GM21619 (cell line): ENCODE results near the gene ESD.
"Not testable (repeated sequence)": the region's sequence is repeated elsewhere in the genome, so short reads cannot be mapped to it uniquely, and the experiment has no call there.

Experiments used
- ATAC-seq: cut with Tn5 transposase; IDR thresholded peaks from one replicate; pipeline ENCODE4 v1.9.1; 2021; ENCODE audit not compliant: unreplicated experiment

Gene ESD, protein sequence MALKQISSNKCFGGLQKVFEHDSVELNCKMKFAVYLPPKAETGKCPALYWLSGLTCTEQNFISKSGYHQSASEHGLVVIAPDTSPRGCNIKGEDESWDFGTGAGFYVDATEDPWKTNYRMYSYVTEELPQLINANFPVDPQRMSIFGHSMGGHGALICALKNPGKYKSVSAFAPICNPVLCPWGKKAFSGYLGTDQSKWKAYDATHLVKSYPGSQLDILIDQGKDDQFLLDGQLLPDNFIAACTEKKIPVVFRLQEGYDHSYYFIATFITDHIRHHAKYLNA

DNA sequence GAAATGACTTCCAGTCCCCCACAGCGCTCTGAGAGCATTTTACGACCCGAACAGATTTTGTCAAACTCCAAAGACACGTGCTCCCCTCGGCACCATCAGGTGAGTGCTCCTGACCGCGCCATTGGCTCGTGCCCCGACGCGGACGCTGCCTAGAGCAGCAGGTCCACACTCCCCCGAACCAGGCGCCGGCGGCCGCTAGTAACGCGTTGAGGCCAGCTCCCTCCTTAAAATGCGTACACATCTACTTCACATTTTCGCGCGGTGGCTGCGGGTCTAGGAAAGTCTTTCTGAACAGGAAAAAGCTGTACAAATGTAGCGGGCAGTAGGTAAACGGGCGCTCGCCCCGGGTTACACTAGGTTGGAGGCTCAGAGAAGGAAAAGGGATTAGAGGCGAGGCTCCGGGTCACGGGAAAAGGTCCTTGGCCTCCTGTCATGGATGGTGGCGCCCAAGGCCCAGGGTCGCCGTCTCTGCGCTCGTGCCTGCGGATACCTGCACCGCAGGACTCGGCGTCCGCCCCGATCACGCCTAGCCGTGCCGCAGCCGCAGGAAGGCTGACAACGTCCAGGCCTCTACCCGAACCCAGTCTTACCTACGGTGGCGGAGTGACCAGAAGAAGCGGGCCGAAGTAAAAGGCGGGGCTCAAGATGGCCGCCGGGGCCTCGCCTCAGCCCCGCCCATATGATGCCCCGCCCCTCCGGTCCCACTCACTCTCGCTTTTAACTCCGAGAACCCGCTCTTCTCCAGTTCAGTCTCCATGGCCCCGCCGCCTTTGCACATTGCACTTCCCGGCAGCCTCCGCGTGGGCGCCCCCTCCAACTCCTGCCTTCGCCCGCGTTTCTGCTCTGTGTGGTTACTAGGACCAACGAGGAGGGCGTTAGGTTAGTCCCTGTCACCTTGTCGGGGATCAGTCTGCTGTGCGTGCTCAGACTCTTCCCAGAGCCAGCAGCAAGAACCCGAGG lies at the start of gene ESD:
Gene ESD (minus strand): TSS at position 647 of the 960 bp plus-strand sequence. CDS start 5,748 bp downstream, outside the sequence.
- ATAC-seq, result peak; percentile 88

DNA sequence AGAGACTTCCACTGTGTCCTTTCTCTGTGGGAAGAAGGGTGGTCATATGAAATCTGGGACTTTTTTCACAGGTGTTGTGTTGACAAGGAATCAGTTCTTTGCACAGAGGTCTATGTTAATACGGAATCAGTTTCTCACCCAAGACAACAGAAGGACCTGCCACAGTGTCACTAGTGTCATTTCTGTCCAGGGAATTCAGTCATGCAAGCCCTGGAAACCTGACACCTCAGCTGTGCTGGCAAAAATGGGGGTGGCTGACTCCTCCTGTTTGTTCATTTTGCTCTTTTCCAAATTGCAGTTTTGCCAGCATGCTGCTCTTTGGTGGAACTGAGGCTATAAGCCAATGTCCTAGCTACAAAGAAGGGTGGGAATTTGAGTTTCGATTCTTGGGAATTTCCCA lies 49.8 kb upstream of the ESD start:
- no peak for ATAC-seq

DNA sequence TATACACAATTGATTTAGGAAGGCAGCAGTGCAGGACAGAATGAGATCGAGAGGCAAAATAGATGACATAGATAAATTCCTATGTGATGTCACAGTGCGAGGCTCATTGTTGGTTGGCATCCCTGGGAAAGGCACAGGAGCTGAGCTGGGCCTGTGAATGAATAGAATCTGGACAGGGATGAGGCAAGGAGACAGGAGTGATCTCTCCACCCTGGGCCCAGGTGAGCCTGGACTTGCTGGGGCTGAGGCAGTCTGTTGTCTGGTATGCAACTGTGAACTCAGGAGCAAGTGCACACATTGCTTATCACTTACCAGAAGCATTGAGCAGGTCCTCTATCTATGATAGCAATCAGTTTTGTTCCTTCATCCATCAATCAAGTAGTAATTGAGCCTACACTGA lies 48.2 kb upstream of the ESD start:
- ATAC-seq, result no peak

DNA sequence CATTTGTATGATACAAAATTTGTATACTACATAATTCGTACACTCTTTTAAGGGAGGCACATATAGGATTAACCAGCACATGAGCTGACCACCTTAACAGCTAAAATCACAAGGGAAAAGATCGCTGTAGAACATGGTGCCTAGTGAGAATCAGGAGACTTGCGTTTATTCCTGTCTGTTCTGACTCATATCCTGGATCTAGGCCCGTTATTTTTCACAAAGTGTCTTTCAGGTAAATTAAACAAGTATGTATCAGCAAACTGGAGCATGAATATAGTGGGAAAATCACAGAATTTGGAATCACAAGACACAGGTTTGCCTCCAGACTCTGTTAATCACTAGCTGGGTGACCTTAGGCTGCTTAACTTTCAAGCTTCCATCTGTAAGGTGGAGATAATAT lies 47.5 kb upstream of the ESD start:
- ATAC-seq, result no peak

DNA sequence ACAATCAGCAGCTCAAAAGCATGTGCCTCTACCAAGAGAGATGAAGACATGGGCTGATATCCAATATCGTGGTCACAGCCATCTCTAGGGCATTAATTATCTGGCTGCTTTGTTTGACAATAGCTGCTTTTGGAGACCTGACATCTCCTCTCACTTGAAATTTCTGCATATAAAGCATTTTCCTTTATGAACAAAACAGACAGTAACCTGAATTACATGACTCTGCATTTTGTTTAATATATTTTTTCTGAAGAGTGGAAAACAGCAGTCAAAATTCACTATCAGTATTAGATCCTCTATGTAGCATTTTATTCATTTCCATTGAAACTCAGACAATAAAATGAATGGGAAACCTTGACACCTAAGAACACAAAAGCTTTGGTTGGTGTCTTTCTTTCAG lies 42.4 kb upstream of the ESD start:
- no peak for ATAC-seq

DNA sequence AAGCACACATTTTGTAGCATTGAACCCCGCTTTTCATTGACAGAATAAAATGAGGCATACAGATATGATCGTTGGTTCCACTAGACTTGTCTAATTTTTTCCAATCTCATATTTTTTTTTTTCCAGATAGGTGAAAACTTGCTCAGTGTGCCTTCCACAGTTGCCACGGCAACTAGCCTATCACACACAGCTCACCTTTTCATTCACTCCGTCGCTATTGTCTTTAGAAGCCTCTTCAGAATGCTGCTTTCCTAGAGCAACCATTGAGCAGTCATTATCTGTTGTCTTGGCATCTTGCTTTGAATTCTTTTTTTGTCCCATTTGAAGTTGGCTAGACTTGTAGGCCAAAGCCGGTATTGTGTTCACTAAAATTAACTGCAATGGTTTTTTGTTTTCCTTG lies 37.7 kb upstream of the ESD start:
- no peak for ATAC-seq

DNA sequence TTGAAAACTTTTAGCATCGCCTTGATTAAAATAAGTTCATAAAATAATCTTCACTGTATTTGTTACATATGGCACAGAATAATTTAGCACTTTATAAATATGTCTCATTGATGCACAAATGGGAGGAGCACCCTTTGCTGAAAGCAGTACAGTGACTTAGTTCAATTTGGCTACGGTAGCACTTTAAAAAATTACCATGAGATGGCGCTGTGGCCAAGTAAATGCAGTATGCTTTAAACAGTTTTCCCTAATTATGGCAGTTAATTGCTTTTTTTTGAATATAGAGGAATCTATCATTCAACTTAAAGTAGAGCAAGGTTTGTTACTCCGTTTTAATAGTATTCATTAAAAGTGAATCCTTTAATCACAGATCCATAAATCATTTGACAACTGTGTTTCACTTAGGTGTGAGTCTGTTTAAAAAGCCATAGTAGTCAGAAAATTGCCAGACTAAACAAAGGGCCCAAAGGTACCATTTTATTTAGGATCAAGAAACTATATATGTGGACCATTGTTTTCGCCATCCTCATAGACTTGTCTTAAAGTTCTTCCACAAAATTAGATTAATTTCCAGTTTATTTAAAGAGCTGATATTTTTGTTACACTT lies 34.7 kb upstream of the ESD start:
- ATAC-seq, result no peak

DNA sequence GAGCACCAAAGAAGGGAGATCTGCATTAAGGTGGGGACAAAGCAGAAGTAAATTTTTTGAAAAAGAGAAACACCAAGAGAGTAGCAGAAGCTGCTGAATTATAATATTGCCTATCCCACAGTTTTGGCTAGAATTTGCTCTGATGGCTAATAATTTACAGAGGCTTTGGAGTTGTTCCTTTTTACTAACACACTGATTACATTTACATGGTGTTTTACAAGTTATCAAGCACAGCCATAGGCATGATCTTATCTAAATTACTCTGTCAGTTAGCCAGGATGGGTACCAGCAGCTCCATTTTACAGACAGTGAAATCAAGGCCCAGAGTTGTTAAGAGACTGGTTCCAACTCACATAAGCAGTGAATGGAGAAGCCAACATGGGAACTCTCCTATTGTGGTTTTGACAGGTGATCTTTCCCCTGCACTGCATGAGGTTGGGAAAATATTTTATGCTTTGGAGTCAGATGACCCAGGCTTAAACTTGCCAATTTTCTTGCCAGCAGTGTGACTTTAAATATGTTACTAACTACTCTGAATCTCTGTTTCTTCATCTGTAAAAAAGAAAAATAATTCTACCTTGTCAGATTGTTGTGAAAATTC lies 33.5 kb upstream of the ESD start:
- ATAC-seq, result no peak

DNA sequence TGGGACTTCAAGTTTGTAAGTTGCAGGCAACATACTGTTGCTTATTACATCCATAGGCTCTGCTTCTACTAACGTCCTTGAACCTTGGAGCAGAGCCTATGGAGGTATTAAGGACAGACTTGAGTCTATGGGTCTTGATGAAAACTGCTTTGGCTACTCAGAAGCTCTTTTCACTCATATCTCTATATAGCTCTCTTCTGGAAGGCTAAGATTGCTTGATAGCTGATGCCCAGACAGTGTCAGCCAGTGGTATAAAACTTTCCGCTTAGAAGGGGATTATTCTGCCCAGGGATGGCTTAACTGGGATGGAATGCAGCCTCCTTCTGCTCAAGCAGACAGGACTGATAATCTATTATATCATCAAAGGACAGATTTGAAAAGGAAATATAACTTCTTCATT lies 25.6 kb upstream of the ESD start:
- no peak for ATAC-seq

DNA sequence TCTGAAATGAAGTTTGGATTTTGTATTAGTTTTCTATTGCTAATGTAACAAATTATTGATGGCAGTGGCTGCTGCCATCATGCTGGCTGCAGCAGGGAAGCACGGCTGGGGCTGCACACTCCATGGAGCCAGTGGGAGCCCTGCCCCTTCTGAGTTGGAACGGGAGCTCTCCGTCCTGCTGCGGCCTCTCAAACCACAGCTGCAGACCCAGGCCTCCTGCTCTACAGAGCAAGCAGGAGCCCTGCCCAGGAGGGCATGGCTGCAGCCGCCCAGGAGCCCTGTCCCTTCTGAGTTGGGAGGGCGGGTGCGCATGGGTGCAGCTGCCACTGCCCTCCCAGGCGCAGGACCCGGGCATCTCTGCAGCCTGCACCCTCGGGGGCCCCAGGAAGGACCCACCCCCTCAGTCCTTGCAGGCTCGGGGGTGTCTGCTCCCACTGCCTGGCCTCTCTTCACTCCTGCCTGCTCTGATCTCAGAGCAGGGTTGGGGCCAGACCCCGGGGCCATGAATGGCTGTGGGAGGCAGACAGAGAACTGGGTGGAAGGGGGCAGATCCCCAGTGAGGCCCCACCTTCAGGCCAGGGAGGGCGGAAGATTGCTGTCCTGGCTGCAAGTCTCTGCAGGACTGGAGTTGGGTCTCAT lies 21.0 kb upstream of the ESD start:
- ATAC-seq, result no peak

DNA sequence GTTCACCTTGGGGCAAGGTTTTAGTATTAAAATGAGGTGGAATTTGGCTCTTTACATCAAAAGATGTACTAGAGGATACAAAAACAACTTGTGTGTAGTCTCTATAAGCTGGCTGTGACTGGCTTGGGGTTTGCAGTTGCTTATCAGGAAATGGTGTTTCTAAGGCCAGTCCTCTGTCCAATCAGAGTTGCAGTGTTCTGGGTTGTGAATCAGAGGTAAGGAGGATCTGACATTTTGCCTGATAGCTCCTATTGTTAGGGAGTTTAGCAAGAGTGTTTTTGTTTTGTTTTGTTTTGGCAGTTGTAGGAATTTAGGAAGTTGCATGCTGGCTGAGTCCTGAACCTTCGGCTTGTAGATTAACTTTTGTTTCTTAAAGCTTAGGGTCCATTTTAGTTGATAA lies 20.1 kb upstream of the ESD start:
- no peak for ATAC-seq

DNA sequence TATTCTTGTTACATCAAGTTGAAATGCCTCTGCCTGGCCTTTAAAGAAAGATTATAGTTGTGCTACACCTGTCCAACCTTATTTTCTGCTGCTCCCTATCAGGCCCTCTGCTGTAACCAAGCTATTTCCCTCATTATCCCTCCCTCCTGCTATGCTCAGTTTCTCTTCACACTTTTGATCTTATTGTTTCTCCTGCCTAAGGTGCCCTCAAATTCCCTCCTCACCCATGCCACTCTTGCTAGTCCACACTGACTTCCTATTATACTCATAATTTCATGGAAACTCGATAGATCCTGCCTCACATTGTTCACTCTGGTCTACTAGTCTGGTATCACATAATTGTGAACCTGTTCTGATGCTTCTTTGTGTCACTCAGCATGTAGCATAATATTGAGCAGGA lies 19.4 kb upstream of the ESD start:
- no peak for ATAC-seq

DNA sequence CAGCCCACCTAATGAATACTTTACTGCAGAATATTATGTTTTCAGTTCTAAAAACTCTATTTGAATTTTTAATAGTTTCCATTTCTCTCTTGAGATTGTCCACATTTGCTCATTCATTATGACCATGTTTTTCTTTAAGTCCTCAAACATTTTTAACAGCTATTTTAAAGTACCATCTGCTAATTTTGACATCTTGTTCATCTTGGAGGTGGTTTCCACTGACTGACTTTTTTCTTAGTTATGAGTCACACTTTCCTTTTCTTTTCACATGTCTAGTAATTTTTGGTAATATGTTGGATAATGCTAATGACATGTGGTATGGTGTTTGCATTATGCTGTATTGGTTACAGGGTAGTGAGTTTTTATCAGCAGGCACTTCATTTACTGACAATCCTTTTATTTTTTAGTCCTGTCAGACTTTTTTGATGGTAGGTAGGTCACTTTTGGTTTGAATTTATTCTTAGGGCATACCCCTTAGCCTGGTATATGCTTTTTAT lies 15.4 kb upstream of the ESD start:
- ATAC-seq, result no peak

DNA sequence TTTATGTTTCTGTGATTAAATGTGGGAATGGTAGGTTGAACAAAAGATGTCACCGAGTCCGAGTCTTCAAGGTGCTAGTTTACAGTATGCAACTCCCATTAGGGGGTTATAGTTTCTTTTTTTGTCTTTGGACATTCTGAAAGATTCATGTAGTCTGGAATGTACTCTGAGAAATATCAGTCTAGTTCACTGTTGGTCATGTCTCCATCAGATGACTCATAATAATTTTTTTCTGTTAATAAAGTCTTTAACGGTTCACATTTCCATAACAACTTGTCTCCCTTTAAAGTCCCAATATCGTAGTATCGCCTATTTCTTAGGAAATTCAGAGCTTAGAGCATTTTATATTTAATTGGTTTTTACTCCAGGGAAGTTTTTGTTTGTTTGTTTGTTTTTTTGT lies 13.5 kb upstream of the ESD start:
- no peak for ATAC-seq

DNA sequence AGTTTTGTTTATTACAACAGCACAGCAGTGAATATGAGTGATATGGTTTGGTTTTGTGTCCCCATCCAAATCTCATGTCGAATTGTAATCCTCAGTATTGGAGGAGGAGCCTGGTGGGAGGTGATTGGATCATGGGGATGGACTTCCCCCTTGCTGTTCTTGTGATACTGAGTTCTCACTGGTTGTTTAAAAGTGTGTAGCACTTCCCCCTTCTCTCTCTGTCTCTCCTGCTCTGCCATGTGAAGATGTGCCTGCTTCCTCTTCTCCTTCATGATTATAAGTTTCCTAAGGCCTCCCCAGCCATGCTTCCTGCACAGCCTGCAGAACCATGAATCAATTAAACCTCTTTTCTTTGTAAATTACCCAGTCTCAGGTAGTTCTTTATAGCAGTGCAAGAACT lies 8.0 kb upstream of the ESD start:
- ATAC-seq, result not testable (repeated sequence)

DNA sequence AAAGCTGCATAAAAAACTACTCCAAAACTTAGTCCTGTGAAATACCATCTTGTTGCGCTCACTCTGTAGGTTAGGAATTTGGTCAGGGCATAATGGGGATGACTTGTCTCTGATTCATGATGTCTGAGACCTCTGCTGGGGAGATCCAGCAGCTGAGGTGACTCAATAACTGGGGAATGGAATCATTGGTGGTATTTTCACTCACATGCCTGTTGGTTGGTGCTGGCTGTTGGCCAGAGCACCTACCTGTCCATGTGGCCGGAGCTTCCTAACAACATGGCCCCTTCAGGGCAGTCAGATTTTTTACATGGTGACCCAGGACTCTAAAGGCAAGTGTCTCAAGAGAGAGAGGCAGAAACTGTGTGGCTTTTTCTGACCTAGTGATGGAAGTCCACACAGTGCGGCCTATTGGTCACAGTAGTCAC lies 7.4 kb upstream of the ESD start:
- ATAC-seq, result no peak

DNA sequence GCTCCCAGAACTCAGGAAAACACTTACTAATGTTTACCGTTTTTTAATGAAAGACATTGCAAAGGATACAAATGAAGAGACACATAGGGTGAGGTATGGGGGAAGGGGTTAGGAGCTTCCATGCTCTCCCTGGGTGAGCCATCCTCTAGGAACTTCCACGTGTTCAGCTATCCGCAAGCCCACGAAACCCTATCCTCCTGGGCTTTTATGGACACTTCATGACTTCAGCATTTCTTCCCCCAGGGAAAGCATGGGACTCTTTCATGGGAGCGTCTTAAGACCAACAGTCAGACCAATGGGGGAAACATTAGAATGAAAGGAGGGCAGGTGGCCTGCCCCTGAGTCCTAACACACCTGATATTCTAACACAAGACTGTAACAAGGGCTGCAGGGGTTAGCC lies 6.6 kb upstream of the ESD start:
- no peak for ATAC-seq

DNA sequence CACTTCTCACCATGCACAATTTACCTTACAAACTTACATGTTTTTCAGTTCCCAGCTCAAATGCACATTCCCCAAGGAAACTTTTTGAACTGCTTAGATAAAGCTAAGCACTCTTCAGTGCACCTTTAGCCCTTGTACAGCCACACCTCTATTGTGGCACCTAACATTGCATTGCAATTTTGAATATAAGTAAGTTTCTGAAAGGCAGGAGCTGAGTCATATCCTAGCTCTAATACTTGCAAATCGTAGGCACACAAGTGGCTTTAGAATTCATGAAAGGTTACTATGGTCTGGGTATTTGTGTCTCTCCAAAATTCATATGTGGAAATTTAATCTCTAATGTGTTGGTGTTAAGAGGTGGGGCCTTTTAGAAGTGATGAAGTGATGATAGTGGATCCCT lies 4.9 kb upstream of the ESD start:
- no peak for ATAC-seq

DNA sequence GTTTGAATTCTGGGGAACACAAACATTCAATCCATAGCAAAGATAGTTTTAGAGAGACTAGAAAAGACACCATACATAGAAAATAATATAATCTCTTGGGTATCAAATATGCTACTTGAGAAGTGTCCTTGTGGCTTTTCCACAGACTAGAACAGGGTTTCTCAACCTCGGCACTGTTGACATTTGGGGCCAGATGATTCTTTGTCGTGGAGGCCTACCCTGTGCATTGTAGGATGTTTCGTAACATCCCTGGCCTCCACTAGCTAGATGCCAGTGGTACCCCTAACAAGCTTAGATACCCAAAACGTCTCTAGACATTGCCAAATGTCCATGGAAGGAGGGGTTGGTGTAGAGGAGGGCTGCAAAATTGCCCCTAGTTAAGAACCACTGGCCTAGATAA lies 2.2 kb upstream of the ESD start:
- ATAC-seq, result no peak

DNA sequence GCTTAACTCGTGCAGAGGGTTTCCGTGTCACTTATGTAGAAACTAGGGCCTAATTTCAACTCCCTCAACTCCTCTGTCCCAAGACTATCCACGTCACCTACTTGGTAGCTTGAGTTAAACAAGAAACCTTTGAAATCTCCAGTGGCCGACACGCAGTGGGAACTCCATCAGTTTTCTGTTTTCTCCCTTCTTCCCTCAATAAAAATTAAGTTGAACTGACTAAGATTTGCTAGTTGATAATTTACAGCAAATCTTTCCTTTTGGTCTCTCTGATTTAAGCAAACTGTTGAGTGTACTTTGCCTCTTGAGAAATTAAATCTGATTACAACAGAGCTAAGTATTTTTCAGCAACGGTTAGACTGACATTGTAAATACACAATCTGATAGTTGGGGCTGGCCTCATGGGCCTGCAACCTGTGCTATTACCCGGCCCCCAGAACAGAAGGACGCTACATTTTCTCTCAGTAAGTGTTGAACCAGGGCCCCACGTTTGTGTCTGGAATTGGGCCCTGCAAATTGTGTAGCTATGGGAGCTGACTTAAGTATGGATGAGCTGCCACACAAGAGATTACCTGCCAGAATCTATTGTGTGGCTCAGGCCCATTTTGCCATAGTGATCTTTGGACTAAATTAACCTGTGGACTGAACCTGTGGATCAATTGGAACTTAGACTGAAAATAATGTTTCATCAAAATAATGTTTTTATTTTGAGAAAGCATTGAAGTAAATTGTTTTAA lies 708 bp upstream of the ESD start:
- no peak for ATAC-seq
